Fibroblast of skin of left quadriceps (primary cell): Measurements from ENCODE around the gene PRKD3.
A peak's percentile ranks its signal among the peaks of the same experiment; 100 is the strongest.

Source experiments
- DNase-seq, 2 experiments: peaks; one replicate each; pipeline ENCODE4 v3.0.0-alpha.2; 2013; ENCODE audit warnings: low read depth in 2 of 2

The PRKD3 gene

DNA sequence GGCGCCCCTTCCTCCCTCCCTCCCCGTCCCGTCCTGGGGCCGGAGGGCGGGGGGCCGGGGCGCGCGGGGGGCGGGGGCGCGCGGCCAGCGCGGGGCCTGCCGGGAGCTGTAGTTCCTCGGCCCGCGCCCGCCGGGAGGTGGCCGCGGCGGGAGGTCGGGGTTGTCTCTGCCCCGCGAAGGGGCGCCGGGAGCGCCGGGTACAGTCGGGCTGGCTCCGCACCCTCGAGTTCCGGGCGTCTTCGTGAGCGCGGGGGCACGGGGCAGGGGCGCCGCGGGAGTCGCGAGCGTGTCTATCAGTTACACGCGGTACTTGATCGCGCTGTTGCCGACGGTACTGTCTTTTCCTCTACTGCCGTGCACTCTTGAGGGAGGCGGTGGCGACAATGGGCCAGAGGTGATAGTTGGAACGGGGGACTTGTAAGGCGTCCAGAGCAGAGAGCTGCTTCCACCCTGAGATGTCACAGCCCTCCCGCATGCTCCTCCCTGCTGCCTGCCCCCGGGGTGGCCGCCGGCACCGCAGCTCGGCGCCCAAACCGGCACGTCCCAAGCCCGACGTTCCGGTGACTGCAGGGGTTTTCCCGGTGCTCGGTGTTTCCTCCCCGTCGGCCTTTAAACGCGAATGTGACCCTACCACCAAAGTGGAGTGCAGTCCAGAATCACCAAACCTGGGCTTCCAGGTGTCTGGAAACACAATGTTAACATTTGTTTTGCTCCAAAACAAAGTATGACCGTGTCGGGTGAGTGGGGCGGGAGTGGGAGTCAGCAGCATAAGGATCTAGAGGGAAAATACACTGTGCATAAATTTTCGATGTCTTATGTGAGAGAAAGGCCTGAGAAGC is at the start of gene PRKD3:
TSS of gene PRKD3 (minus strand) at position 48 of the 839 bp plus-strand sequence. CDS start 8,309 bp downstream, outside the sequence.
- no peak for DNase-seq

DNA sequence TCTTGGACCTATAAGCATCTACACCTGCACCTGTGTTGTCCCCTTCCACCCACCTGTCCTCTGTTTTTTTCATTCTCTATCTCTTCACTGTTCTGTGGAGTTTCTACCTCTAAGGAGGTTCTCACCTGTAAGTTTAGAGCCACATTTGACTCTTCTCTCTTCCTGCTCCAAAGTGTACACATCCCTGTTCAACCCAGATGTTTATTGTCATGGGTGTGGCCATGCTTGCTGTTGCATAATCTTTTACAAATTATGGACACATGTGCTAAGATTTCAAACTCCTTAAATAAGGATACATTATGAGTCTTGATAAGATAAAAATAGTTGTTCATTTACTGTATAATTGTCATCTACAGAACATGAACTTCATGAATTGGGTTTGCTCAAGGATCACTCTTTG is 47.4 kb upstream of the PRKD3 start:
- DNase-seq: no peak

DNA sequence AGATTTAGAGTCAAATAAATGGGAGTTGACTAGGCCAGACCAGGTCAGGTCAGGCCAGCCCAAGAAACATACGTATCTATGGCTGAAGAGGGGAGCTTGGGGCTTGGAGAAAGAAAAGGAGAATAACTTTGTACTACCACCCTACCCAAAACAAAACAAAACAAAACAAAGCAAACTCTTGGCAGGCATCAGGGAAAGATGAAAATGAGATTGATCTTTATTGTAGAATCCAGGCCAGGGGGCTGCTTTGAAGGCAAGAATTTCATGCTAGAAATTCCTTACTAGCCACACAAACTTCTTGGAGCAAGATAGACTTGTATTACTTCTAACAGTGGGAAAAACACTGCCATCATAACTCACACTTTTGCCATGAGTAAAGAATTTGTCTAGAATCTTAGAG is 46.0 kb upstream of the PRKD3 start:
- no peak for DNase-seq

DNA sequence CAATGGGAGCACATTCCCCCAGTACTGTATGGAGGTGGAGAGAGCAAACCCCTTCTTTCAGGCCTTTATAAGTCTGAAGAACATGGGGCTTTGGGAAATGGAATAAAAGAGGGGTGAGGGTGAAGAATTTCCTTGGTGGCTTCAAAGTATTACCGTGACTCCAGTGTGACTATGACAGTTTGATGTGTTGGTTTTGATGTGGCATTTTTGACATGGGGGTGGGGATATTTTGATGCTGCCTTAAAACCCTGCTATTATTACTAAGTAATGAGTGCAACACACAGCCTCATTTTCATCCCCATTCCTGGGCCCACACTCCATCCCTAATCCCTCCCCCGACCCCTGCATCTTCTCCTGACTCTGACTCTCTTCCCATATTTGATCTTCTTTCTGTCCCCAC is 43.4 kb upstream of the PRKD3 start:
- no peak for DNase-seq

DNA sequence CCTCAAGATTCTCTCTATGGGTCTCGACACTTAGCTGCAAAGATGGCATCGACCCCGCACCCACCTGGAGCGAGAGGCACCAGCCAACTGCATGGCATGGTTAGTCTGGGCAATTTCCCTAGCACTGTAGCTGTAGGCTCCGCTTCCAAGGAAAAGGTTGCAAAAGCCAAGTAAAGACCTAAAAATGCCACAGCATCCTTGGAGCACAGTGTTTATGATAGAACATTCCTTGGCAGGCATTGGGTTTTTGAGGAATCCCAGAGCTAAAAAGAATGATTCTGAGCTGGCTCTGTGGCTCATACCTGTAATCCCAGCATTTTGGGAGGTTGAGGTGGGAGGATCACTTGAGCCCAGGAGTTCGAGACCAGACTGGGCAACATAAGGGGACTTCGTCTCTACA is 42.7 kb upstream of the PRKD3 start:
- no peak for DNase-seq

DNA sequence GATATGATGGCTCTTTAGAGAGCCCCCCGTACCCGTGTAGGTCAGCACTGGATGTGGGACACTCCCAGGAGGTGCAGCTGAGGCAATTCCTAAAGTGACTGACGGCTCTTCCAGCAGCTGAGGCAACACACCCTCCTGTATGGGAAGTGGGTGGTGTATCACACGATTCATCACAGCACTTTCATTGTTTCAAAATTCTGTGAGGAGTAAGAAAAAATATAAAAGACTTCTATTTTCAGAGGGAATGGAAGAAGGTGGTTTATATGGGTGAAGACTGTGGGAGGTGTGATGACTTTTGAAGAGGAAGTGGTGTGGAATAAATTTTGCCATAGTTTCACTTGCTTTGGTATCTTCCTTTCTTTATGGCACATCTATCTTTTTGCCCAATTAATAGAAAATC is 42.1 kb upstream of the PRKD3 start:
- DNase-seq: no peak

DNA sequence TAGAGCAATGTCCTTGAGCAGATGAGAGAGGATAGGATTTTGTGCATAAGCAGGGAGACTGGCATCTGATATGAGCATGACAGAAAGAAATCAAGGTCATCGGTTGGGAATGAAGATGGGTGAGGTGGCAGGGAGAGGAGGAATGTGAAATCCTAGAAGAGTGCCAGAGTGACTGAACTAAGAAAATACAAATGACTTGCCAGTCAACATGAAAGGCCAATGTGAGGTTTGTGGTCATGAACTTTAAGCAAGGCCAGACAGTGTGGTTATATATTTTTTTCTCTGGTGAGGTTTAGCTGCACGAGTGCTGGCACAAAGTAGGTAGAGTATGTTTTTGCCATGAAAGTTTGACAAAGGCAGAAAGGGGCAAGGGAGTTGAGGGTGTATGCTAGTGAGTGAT is 41.0 kb upstream of the PRKD3 start:
- DNase-seq: no peak

DNA sequence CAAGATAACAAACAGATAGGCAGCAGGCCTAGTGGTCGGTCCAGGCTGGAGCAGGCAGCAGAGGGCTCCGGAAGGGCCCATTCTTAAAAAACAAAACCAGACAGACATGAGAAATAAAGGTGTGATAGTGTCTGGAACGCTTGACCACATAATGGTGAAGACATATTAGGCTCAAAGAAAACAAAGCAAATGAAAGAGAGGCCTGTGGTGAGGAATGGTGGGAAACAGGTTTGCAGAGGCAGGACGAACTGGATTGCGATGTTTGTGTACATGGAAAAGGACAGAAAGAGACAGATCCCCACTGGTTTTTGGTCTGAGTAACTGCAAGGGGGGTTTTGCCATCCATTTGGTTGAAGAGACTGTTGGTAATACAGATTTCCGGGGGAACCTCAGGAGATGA is 39.7 kb upstream of the PRKD3 start:
- DNase-seq: no peak

DNA sequence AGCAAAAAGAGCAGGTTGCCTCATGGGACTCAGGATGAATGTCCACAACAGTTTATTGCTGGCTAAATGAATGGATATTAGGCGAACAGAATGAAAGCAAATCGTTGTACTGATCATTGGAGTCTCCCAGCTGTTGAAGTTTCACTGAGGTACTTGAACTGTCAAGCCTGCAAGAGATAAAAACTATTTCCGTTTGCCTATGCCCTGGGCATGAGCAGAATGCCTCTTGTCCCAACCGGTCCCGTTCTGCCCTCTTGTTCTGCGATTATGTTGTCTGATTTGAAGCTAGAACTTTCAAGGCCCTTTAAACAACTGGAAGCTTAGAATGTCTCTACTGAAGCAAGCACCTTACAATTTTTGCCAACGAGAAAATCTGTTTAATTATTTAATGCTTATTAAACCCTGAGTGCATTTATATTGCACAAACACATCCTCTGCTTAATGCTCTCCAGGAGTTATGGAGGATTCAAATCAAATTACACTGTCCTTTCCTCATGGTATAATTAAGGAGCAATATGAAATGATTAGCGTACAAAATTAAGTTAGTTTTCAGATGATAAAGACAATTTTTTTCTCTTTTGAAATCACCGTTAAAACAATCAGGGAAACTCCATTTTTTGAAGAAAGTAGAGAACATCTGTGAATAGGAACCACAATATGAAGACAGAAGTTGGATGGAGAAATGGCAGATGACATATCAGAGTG is 37.5 kb upstream of the PRKD3 start:
- DNase-seq: no peak

DNA sequence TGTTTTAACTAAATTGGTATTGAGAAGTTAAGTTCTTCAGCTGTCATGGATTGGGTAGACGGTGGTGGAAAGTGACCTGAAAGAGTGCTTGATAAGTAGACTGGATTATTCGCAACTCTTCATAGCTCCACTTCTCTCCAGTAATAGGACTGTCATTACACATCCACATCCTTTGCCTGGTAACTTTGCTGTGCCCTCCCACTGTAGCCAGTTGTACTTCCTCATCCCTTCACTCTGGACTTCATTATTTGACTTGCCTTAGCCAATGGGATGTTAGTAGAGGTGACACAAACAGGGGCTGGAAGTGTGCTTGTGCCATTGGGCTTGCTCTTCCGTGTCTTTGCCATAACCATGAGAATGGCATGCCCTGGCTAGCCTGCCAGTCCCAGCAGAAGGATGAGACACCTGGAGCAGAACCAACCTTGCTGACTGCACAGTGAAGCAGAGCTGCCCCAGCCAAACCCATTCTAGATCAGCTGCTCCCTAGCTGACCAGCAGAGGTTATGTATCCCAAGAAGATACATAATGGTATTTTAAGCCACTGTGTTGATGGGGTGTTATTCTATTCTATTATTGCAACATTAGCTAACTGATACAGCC is 36.7 kb upstream of the PRKD3 start:
- DNase-seq: no peak

DNA sequence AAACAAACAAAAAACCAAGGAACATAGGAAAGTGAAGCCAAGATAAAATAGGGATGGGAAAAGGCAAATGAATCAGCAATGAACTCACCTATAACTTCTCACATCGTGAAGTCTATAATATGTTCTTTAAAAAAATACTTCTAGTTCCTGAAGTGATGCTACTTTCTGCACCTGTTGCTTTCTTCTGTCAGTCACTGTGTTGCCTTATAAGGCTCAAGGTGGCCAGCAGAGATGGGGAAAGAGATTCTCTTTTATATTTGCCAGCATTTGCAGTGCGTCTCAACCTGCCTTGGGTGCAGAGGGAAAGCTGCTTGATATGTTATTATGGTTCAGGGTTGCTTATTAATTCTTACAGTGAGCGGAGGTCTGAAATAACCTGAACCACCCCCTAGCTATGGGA is 33.8 kb upstream of the PRKD3 start:
- DNase-seq: no peak

DNA sequence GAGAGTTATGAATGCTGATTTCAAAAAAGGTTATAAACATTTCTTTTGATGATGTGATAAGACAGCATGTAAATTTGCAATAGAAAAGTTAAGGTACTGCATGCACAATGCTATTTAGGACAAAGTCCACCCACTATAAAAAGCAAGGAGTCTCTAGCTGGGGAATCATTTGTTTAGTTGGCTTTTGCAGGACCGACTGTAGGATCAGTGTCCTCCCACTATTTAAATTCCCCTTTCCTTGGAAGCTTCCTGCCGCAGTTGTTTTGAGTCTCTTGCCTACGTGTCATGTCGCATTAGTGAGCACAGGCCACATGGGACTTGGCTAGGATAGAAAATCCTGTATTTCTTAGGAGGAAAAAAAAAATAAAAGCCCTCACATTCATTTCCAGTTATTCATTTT is 32.9 kb upstream of the PRKD3 start:
- no peak for DNase-seq

DNA sequence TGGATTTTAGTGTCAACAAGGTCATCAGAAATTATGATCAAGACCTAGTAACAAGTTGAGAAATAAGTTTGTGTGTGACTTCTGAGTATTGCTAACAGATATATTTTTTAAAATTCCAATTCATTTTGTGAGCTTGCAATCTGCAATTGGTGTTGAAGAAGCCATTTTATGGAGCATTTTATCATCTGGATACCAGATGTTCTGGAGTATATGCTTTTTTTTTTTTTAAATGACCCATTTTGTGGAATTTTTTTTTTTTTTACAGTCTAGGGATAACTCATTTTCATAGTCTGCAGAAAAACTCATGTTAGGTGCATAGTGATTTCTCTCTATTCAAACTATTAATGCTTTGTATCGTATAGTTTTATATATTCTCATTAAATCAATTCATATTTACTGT is 32.4 kb upstream of the PRKD3 start:
- DNase-seq: peak in 1 of 2 experiments; percentile 52

DNA sequence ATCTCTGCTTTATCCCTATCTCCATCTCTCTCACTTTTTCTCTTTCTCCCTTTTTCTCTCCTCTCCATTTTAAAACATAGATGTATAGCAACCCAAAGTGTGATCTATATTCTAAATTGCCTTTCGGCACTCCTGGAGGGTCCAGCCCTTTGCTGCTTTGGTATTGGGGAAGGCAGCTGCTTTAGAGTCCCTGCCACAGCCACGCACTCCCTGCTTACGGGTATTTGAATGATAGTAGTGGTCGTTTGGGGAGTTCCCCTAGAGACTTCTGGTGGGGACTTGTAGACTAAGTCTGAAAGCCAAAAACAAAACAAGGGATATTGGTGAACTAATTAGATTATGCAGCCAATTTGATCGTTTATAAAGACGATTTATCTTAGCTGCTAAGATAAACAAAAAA is 31.7 kb upstream of the PRKD3 start:
- DNase-seq: no peak

DNA sequence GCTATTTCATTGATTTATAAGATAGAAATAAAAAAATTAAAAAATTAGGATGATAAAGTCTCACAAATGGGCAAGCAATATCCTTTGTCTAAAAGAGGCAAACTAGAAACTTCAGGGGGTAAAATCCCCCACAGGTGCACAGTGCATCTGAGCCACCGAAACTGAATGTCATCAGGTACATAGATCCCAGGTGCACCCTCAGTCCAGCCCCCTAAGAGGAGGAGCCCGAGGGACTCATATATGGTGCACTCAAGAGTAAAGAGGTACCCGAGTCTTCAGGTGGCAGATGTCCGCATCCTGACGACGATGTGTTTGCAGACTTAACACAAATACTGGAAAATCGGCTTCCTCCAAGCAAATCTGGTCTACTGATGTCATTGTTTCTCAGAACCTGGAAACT is 31.1 kb upstream of the PRKD3 start:
- no peak for DNase-seq

DNA sequence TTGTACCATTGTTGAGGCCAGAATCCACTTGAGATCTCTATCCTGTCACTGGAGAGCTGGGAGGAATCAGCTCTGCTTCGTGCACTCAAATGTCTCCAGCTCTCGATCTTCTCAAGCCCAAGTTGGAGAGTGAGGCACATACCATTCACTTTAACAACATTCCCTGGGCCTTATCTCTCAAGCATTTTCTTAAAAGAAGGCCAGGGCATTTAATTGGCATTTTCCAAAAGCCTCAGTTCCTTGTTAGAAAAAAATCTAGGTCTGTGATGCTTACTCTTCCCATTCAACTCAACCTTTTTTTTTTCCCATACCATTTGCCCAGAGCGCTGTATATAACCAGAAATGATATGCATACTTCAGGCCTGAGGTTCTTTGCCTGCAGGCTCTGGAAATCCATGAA is 29.9 kb upstream of the PRKD3 start:
- DNase-seq: no peak

DNA sequence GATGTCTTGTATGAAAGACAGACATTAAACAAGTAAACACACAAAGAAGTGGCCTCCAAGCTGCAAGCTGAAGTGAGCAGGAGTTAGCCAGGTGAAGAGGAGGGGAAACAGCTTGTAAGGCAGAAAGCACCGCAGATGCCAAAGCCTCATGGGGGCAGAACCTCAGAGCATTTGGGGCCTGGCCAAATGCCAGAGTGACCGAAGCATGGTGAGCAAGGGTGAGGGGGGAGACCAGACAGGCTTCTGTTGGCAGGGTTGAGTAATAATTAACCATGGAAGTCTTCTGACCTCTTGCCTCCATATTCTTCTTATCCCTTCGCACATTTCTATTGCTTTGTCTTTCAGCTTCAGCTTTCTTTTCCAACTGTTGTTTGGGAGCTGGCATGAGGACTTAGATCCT is 25.4 kb upstream of the PRKD3 start:
- DNase-seq: no peak

DNA sequence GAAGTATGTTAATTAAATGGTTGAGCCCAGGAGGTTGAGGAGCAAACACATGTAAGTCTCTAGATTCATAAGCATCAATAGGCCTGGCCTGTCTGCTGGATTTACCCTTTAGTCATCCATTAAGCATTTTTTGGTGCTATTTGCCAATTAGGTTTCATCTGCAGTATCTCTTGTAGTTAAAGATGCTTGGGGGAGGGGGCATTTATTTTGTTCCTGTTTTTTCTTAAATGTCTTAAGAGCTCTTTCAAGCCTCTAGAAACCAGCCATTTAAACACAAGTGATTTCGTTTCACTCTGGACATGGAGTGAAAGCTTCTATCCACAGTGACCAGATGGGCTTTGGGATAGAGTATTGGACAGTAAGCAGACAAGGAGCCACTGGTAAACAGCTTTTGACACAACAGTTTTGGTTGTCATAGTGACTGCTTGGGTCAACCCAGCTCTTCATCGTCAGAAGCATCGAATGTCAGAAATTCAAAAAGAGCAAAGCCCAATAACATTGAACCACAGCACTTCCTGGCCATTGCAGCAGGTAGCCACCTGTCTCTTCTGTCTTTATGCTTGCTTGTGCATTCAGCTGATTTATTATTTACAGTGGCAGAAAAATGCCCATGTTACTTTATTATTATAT is 24.7 kb upstream of the PRKD3 start:
- DNase-seq: no peak

DNA sequence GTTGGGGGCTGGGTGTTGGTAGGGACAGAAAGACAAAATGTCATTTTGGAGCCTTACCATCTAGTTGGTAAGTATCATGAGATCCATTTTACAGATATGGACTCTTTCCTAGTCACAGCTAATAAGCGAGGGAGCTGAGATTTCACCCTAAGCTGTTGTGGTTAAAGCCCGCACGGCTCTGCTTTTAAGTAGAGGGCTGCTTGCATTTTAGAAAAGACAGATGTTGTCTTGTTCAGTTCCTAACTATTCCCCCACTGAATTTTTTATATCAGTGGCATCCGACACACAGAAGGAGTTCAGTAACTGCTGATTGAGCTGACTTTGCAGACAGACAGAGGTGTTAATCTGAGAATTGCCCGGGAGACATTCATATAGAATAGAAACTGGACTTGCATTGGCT is 23.5 kb upstream of the PRKD3 start:
- DNase-seq: no peak

DNA sequence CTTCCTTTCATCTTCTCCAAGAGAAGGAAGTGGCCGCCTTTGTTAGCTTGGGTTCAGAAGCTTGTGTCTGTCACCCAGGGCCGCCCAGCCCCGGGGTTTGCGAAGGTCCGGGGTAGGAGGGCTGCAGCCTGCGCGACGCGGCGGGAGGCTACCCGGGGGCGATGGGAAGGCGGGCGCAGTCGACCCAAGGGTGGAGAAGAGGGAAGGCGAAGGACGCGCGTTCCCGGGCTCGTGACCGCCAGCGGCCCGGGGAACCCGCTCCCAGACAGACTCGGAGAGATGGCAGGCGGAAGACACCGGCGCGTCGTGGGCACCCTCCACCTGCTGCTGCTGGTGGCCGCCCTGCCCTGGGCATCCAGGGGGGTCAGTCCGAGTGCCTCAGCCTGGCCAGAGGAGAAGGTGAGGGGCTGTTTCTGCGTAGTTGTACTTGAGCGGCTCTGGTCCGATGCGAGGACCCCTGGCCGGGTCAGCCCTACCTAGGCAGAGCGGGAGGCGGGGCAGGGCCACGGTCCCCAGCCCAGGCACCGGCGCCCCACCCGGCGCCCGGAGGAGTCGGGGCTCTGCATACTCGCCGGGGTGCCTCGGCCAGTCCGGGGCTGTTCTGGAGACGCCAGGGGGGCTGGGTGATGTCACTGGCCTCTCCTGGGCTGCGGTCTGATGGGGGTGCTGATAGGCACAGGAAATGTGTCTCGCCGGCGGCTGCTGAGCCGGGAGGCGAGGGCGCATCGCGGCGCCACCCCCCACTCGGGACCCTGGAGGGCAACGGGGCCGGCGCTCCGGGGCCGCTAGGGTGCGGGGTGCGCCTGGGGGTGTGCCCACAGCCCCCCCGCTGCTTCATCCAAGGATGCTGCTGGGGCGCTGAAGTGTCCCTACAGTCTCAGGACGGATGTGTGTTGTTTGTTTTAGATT is 20.1 kb upstream of the PRKD3 start, which contains the start of gene QPCT:
TSS of gene QPCT (plus strand) at position 178 of the 909 bp plus-strand sequence. CDS start at position 280, 102 bp downstream.
- DNase-seq: no peak
